Panc1 (cell line): Measurements from ENCODE around the gene DUSP10. TPM values are rescaled to one million over a fixed set of nuclear protein-coding genes. Genes with fewer than 3 reads are reported as not detected.

ENCODE experiments used
- ATAC-seq: fragments of 200-7000 bp; cut with Tn5 transposase; 2 replicates; pipeline ENCODE4 v1.9.1; 2020; ENCODE audit warnings: mild to moderate bottlenecking, moderate library complexity
- BruUV-seq: library from RNA; stranded (reverse); fragments of 400-500 nt; replicated peaks from 2 replicates; lab custom pipeline; 2021; lab: Mats Ljungman, UMichigan
- CTCF ChIA-PET: fragments of 300-600 bp; sonication (Branson Sonifier 250); formaldehyde crosslinking; loops from one replicate; lab custom pipeline; 2022; ENCODE audit warnings: antibody characterized with exemption; lab: Charles Lee
- POLR2A ChIA-PET: fragments of 300-600 bp; sonication (Branson Sonifier 250); formaldehyde crosslinking; loops from one replicate; lab custom pipeline; 2022; ENCODE audit warnings: antibody characterized with exemption; lab: Charles Lee
- DNase-seq: peaks from one replicate; pipeline ENCODE4 v3.0.0-alpha.2; 2010; ENCODE audit warnings: low read depth, low spot score
- H3K27ac ChIP-seq: 2 replicates; pipeline ENCODE4 v1.5.1; 2011; ENCODE audit warnings: mild to moderate bottlenecking, low read length, inconsistent platforms
- H3K27me3 ChIP-seq: fragments of 200-500 bp; sonication (Bioruptor generic); 2 replicates; pipeline ENCODE4 v1.6.0; 2014; ENCODE audit warnings: low read length, inconsistent platforms; ENCODE audit not compliant: control insufficient read depth, insufficient read depth
- H3K36me3 ChIP-seq: fragments of 200-500 bp; sonication (Bioruptor generic); 2 replicates; pipeline ENCODE4 v1.5.1; 2014; ENCODE audit warnings: inconsistent platforms, mild to moderate bottlenecking, low read length, moderate library complexity; ENCODE audit not compliant: control insufficient read depth, insufficient read depth
- H3K4me1 ChIP-seq: 2 replicates; pipeline ENCODE4 v1.5.1; 2011; ENCODE audit warnings: inconsistent platforms, mild to moderate bottlenecking, low read length, moderate library complexity; ENCODE audit not compliant: control insufficient read depth, insufficient read depth
- H3K4me3 ChIP-seq, 2 experiments: 2 replicates each; pipeline ENCODE4 v1.5.1; 2011 to 2012; ENCODE audit warnings: low read depth in 2 of 2, low read length in 2 of 2, mild to moderate bottlenecking in 2 of 2, inconsistent platforms in 1 of 2, moderate library complexity in 1 of 2
- H3K9me3 ChIP-seq: fragments of 200-500 bp; sonication (Bioruptor generic); 2 replicates; pipeline ENCODE4 v1.5.1; 2014; ENCODE audit warnings: low read depth, mild to moderate bottlenecking, inconsistent platforms, low read length, moderate library complexity; ENCODE audit not compliant: control insufficient read depth, insufficient read depth
- POLR2AphosphoS5 ChIP-seq: IDR thresholded peaks from 2 replicates; pipeline ENCODE4 v1.6.1; 2012; ENCODE audit warnings: mild to moderate bottlenecking, low read depth, low read length, moderate library complexity
- SIN3A ChIP-seq: IDR thresholded peaks from 2 replicates; pipeline ENCODE4 v1.6.1; 2012; ENCODE audit warnings: low read depth, mild to moderate bottlenecking, low read length, moderate library complexity, borderline replicate concordance; ENCODE audit not compliant: insufficient read depth
- TCF7L2 ChIP-seq: IDR thresholded peaks from 2 replicates; pipeline ENCODE4 v1.6.1; 2011; ENCODE audit warnings: mild to moderate bottlenecking, low read depth, low read length, inconsistent platforms
- in situ Hi-C: cut with HindIII; loops from 2 replicates; pipeline ENCODE4 v1.10.0; 2016; ENCODE audit warnings: low sequenced_read_pairs, low pct_unique_long_range_greater_than_20kb
- intact Hi-C: fragments of 100-400 bp; cut with micrococcal nuclease; formaldehyde crosslinking; loops from one replicate; pipeline ENCODE4 v1.10.0; 2022; ENCODE audit not compliant: unreplicated experiment
- total RNA-seq: library from RNA; stranded (reverse); gene quantifications from one replicate; pipeline ENCODE4 v1.2.1, GENCODE V29; 2021; ENCODE audit not compliant: unreplicated experiment
- TF ChIP-seq, protein P1 (sequence below): fragments of 450-650 bp; IDR thresholded peaks from 2 replicates; pipeline ENCODE4 v1.5.1; 2017; ENCODE audit warnings: mild to moderate bottlenecking
- TF ChIP-seq, protein P2 (sequence below), 2 experiments: IDR thresholded peaks; 2 replicates each; pipeline ENCODE4 v1.6.1; 2011 to 2012; ENCODE audit warnings: low read depth in 2 of 2, control low read depth in 1 of 2, low read length in 1 of 2, mild to moderate bottlenecking in 1 of 2, moderate library complexity in 1 of 2; ENCODE audit not compliant: insufficient read depth in 1 of 2

Gene DUSP10
- total RNA-seq, 1 experiment from 2014 or later = 1.4 TPM

DNA sequence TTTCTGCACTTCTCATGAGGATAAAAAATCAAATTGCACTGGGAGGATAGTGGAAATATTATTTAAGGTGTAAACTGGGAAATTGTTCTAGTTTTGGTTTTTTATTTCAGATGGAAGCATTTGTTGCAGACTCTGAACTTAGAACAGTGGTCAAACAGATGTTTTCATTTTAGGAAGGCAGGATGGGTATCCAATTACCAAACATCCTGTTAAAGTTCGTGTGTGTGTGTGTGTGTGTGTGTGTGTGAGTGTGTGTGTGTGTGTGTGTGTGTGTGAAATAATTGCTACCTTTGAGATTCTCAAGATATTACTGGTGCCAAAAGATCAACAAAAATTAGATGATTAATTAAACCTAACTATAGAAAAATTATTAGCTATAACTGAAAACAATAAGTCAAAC lies 24.3 kb upstream of the DUSP10 start:
- H3K27ac ChIP-seq = no peak overlapping the region
- no peaks in the 10 kb centered on the region for H3K36me3 ChIP-seq
- no peak for ATAC-seq
- CTCF ChIA-PET = no interaction called here
- intact Hi-C loops (no loop called here), in situ Hi-C loops (no loop called here)
- POLR2A ChIA-PET = no interaction called here
- no peaks in the 10 kb centered on the region for H3K9me3 ChIP-seq
- no peaks in the 10 kb centered on the region for H3K27me3 ChIP-seq
- no peak for DNase-seq
- no peak overlapping the region for H3K4me3 ChIP-seq
- TF ChIP-seq TCF7L2 (no peak), SIN3A (no peak), POLR2AphosphoS5 (no peak)
- TF ChIP-seq, protein P1, sequence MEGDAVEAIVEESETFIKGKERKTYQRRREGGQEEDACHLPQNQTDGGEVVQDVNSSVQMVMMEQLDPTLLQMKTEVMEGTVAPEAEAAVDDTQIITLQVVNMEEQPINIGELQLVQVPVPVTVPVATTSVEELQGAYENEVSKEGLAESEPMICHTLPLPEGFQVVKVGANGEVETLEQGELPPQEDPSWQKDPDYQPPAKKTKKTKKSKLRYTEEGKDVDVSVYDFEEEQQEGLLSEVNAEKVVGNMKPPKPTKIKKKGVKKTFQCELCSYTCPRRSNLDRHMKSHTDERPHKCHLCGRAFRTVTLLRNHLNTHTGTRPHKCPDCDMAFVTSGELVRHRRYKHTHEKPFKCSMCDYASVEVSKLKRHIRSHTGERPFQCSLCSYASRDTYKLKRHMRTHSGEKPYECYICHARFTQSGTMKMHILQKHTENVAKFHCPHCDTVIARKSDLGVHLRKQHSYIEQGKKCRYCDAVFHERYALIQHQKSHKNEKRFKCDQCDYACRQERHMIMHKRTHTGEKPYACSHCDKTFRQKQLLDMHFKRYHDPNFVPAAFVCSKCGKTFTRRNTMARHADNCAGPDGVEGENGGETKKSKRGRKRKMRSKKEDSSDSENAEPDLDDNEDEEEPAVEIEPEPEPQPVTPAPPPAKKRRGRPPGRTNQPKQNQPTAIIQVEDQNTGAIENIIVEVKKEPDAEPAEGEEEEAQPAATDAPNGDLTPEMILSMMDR = no peak
- TF ChIP-seq, protein P2, sequence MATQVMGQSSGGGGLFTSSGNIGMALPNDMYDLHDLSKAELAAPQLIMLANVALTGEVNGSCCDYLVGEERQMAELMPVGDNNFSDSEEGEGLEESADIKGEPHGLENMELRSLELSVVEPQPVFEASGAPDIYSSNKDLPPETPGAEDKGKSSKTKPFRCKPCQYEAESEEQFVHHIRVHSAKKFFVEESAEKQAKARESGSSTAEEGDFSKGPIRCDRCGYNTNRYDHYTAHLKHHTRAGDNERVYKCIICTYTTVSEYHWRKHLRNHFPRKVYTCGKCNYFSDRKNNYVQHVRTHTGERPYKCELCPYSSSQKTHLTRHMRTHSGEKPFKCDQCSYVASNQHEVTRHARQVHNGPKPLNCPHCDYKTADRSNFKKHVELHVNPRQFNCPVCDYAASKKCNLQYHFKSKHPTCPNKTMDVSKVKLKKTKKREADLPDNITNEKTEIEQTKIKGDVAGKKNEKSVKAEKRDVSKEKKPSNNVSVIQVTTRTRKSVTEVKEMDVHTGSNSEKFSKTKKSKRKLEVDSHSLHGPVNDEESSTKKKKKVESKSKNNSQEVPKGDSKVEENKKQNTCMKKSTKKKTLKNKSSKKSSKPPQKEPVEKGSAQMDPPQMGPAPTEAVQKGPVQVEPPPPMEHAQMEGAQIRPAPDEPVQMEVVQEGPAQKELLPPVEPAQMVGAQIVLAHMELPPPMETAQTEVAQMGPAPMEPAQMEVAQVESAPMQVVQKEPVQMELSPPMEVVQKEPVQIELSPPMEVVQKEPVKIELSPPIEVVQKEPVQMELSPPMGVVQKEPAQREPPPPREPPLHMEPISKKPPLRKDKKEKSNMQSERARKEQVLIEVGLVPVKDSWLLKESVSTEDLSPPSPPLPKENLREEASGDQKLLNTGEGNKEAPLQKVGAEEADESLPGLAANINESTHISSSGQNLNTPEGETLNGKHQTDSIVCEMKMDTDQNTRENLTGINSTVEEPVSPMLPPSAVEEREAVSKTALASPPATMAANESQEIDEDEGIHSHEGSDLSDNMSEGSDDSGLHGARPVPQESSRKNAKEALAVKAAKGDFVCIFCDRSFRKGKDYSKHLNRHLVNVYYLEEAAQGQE (IDR thresholded peaks at IDR 0.05; ENCODE audit: insufficient read depth in 1 of 2, low read depth in 2 of 2, low read length in 1 of 2) = no peak
- H3K4me1 ChIP-seq = no peaks in the 10 kb centered on the region
- no TSS peak for BruUV-seq

DNA sequence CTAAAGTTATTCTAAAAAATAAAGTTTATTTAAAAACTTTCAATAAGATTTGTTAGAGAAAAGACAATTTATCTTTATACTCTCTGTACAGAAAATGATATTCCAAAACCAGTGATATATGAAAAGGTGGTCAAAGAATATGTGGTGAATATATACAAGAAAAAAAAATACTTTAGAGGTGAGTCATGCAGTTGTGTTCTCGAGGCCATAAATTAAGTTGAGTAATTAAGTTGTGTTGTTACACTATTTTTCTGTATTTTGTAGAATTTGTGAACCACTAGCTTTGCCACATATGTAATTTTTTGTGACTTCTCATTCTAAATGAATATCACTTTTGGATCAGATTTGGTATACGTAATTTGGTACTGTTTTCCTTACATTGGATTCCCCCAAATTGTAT lies 23.6 kb upstream of the DUSP10 start:
- no TSS peak for BruUV-seq
- ChIA-PET POLR2A (no interaction called here), CTCF (no interaction called here)
- intact Hi-C loops = no loop called here
- Histone ChIP-seq H3K4me1 (no peaks in the 10 kb centered on the region), H3K9me3 (no peaks in the 10 kb centered on the region), H3K36me3 (no peaks in the 10 kb centered on the region), H3K27me3 (no peaks in the 10 kb centered on the region), H3K4me3 (no peak overlapping the region), H3K27ac (no peak overlapping the region)
- no peak for DNase-seq
- in situ Hi-C loops = no loop called here
- no peak for ATAC-seq
- TF ChIP-seq, protein P2 (IDR thresholded peaks at IDR 0.05; ENCODE audit: insufficient read depth in 1 of 2, low read depth in 2 of 2, low read length in 1 of 2) = no peak
- TF ChIP-seq SIN3A (no peak), TCF7L2 (no peak), POLR2AphosphoS5 (no peak)
- TF ChIP-seq, protein P1 = no peak
